ENCODE results near the gene RNF128. TPM values are rescaled to one million over a fixed set of nuclear protein-coding genes. Genes with fewer than 3 reads are reported as not detected.
A peak's percentile ranks its signal among the peaks of the same experiment; 100 is the strongest.

Gene RNF128, protein sequence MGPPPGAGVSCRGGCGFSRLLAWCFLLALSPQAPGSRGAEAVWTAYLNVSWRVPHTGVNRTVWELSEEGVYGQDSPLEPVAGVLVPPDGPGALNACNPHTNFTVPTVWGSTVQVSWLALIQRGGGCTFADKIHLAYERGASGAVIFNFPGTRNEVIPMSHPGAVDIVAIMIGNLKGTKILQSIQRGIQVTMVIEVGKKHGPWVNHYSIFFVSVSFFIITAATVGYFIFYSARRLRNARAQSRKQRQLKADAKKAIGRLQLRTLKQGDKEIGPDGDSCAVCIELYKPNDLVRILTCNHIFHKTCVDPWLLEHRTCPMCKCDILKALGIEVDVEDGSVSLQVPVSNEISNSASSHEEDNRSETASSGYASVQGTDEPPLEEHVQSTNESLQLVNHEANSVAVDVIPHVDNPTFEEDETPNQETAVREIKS
- total RNA-seq: not detected
- 0.12 to 0.15 reads per million in 2 donors for total RNA-seq

DNA sequence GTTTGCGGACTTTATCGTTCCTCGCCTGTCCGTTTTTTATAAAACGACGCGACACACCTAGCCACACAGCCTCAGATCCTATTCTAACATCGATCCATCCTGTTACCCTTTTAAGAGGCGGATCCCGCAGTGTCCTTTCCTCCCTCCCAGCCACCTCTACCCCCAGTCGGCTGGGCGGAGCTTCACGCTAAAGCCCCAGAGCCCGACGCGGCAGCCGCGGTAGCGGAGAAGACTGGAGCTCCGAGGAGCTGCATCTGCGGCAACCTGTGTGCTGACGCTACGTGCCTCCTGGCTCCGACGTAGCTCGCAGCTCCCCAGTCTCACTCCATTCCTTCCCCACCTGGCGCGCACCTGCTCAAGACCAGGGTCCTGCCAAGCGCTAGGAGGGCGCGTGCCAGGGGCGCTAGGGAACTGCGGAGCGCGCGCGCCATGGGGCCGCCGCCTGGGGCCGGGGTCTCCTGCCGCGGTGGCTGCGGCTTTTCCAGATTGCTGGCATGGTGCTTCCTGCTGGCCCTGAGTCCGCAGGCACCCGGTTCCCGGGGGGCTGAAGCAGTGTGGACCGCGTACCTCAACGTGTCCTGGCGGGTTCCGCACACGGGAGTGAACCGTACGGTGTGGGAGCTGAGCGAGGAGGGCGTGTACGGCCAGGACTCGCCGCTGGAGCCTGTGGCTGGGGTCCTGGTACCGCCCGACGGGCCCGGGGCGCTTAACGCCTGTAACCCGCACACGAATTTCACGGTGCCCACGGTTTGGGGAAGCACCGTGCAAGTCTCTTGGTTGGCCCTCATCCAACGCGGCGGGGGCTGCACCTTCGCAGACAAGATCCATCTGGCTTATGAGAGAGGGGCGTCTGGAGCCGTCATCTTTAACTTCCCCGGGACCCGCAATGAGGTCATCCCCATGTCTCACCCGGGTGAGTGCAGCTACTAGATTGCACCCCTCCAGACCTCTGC lies at the start of gene RNF128:
TSS of gene RNF128 (plus strand) at position 217 of the 953 bp plus-strand sequence. CDS start at position 430, 213 bp downstream.
- peaks cover 5% of the 10 kb centered on the region for H3K36me3 Mint-ChIP-seq (ENCODE audit: low read depth)
- H3K9me3 ChIP-seq (ENCODE audit: control insufficient read depth, low read length, poor library complexity, severe bottlenecking): no peaks in the 10 kb centered on the region
- H3K27ac Mint-ChIP-seq: no peak within 1 kb of the TSS
- H3K27me3 Mint-ChIP-seq: peaks cover 28% of the 10 kb centered on the region
- ATAC-seq (peak; percentile 78), DNase-seq (no peak)
- peaks cover 8% of the 10 kb centered on the region for H3K4me1 Mint-ChIP-seq
- peak within 1 kb of the TSS; percentile 85 for H3K4me3 Mint-ChIP-seq

DNA sequence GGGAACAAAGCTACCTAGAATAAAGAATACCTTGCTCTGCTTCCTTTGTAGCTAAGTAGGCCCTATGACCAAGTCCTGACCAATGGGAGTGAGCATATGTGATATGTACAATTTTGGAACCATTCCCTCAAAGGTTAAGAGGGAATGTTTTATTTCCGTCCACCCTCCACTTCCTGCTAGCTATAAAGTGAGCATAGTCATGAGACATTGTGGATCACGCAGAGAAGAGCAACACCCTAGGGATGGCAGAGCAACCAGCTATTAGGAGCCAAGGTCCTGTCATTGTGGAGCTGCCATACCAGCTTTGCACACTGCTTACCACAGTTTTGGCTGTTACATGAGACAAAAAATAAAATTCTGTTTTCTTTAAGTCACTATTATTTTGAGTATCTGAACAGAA lies 45.8 kb upstream of the RNF128 start:
- H3K9me3 ChIP-seq (ENCODE audit: control insufficient read depth, low read length, poor library complexity, severe bottlenecking): no peaks in the 10 kb centered on the region
- DNase-seq: no peak
- Mint-ChIP-seq H3K27me3 (no peaks in the 10 kb centered on the region), H3K27ac (no peak overlapping the region), H3K4me1 (no peaks in the 10 kb centered on the region), H3K4me3 (no peak overlapping the region), H3K36me3 (ENCODE audit: low read depth) (no peaks in the 10 kb centered on the region)
- ATAC-seq: no peak

DNA sequence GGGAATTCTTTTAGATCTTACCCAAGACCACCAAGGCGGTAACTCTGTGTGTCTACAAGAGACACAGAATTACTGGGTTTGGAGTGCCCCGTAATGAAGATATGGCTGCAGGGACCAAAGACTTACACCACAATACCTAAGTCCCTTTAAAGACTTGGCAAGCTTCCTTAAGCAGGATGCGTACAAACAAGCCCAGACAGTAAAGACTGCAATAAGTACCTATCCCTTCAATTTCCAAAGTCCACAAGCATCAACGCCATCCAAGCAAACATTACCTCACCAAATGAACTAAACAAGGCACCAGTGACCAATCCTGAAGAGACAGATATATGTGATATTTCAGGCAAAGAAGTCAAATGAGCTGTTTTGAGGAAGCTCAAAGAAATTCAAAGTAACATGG lies 42.3 kb upstream of the RNF128 start:
- Mint-ChIP-seq H3K27me3 (no peaks in the 10 kb centered on the region), H3K4me3 (no peak overlapping the region), H3K36me3 (ENCODE audit: low read depth) (no peaks in the 10 kb centered on the region), H3K27ac (no peak overlapping the region), H3K4me1 (no peaks in the 10 kb centered on the region)
- H3K9me3 ChIP-seq (ENCODE audit: control insufficient read depth, low read length, poor library complexity, severe bottlenecking): no peaks in the 10 kb centered on the region
- ATAC-seq (no peak), DNase-seq (no peak)

DNA sequence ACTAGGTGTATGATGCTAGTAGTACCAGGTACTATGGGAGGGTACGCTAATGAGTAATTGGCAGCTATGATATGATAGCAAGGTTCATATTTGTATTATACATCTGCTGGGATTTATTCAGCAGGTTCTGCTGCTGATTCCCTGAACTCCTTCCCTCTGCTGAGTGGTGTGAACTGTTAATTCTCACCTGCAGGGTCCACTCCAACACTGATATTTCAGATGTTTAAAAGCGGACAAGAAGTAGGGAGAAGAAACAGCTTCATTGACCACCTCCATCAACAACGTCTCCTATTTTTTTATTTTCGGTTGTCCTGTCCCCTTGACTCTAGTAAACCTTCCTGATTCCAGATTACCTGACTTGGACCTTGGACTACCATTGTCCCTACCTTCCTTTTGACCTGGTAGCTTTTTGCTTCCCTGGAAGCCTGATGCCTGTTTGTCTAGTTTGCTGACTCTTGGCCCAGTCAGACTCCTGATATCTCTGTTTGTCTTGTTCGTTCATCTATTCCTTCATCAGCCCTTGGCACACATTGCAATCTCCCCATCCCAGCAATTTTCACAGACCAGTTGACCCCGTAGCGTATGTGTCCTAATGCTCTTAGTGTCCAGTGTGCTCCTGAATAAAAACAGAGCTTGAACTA lies 34.0 kb upstream of the RNF128 start:
- no peaks in the 10 kb centered on the region for H3K36me3 Mint-ChIP-seq (ENCODE audit: low read depth)
- DNase-seq (no peak), ATAC-seq (no peak)
- no peaks in the 10 kb centered on the region for H3K27me3 Mint-ChIP-seq
- no peaks in the 10 kb centered on the region for H3K9me3 ChIP-seq (ENCODE audit: control insufficient read depth, low read length, poor library complexity, severe bottlenecking)
- H3K4me3 Mint-ChIP-seq: no peak overlapping the region
- no peak overlapping the region for H3K27ac Mint-ChIP-seq
- no peaks in the 10 kb centered on the region for H3K4me1 Mint-ChIP-seq

DNA sequence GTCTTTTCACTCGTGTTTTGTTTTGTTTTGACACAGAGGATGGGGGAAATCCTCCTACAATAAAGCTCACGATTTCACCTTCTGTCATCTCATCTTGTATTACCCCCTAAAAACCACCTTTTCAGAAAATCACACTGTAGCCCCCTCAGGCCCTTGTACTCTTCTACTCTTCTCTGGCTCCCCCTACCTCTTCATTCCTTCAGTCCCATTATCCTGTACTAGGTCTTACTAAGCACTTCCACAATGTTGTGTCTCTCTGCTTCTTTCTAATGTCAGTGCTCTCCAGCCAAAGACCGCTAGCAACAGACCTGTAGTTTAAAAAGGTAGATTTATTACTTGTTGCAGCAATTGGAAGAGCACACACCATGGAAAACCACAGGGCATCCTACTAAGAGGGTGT lies 30.0 kb upstream of the RNF128 start:
- Mint-ChIP-seq H3K27me3 (no peaks in the 10 kb centered on the region), H3K4me3 (no peak overlapping the region), H3K27ac (no peak overlapping the region), H3K36me3 (ENCODE audit: low read depth) (no peaks in the 10 kb centered on the region), H3K4me1 (no peaks in the 10 kb centered on the region)
- ATAC-seq: no peak
- no peaks in the 10 kb centered on the region for H3K9me3 ChIP-seq (ENCODE audit: control insufficient read depth, low read length, poor library complexity, severe bottlenecking)
- DNase-seq: no peak

DNA sequence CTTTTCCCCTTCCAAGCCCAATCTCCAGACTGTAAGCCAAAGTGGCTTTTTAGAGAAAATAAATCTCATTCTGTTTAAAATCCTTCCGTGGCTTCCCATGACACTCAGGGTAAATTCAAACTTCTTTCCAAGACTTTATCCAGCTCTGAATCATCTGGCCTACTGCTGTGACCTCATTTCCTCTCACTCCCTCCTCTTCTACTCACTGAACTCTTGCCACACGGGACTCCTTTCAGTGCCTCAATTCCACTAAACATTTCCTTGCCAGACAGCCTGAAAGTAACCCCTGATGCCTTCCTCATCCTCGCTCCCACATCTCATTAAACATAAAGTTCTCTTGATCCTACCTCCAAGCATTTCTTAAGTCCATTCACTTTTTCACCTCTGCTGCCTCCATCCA lies 27.8 kb upstream of the RNF128 start:
- H3K27me3 Mint-ChIP-seq: no peaks in the 10 kb centered on the region
- no peak overlapping the region for H3K4me3 Mint-ChIP-seq
- no peaks in the 10 kb centered on the region for H3K4me1 Mint-ChIP-seq
- no peak for ATAC-seq
- no peaks in the 10 kb centered on the region for H3K36me3 Mint-ChIP-seq (ENCODE audit: low read depth)
- no peaks in the 10 kb centered on the region for H3K9me3 ChIP-seq (ENCODE audit: control insufficient read depth, low read length, poor library complexity, severe bottlenecking)
- no peak for DNase-seq
- no peak overlapping the region for H3K27ac Mint-ChIP-seq

DNA sequence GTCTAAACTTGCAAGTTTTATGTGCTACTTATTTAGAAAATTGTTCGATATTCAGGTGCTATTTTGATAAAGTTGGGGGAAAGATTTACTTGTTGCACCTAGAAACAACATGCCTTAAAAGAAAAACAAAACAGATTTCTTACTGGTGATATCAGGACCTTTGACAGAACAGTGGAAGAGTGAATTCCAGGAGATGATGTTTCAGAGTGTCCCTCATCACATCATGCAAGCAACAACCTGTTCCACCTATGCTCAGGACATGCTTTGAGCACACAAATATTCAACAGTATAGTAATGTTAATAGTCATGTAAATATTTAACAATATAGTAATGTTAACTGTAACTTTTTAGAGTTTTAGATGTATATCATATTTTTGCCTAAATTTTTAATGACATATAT lies 23.9 kb upstream of the RNF128 start:
- no peaks in the 10 kb centered on the region for H3K9me3 ChIP-seq (ENCODE audit: control insufficient read depth, low read length, poor library complexity, severe bottlenecking)
- H3K36me3 Mint-ChIP-seq (ENCODE audit: low read depth): no peaks in the 10 kb centered on the region
- ATAC-seq (no peak), DNase-seq (no peak)
- no peak overlapping the region for H3K27ac Mint-ChIP-seq
- H3K4me1 Mint-ChIP-seq: no peaks in the 10 kb centered on the region
- H3K4me3 Mint-ChIP-seq: no peak overlapping the region
- H3K27me3 Mint-ChIP-seq: no peaks in the 10 kb centered on the region

DNA sequence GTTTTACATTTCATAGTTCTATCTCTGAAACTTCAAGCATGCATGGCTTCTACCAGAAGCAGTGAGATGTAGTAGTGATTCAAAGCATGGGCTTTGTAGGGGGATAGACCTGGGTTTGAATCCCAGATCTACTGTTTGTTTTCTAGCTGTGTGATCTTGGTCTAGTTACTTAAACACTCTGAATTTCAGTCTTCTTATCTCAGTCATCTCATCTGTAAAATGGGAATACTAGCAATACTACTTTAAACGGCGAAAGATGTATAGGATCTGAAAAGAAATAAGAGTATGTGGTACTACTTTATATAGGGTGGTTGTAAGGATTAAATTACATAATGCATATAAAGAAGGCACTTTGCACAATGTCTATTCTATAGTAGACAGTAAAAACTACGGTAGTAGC lies 20.0 kb upstream of the RNF128 start:
- ATAC-seq (no peak), DNase-seq (no peak)
- H3K9me3 ChIP-seq (ENCODE audit: control insufficient read depth, low read length, poor library complexity, severe bottlenecking): no peaks in the 10 kb centered on the region
- no peak overlapping the region for H3K4me3 Mint-ChIP-seq
- no peaks in the 10 kb centered on the region for H3K4me1 Mint-ChIP-seq
- no peak overlapping the region for H3K27ac Mint-ChIP-seq
- no peaks in the 10 kb centered on the region for H3K27me3 Mint-ChIP-seq
- no peaks in the 10 kb centered on the region for H3K36me3 Mint-ChIP-seq (ENCODE audit: low read depth)

DNA sequence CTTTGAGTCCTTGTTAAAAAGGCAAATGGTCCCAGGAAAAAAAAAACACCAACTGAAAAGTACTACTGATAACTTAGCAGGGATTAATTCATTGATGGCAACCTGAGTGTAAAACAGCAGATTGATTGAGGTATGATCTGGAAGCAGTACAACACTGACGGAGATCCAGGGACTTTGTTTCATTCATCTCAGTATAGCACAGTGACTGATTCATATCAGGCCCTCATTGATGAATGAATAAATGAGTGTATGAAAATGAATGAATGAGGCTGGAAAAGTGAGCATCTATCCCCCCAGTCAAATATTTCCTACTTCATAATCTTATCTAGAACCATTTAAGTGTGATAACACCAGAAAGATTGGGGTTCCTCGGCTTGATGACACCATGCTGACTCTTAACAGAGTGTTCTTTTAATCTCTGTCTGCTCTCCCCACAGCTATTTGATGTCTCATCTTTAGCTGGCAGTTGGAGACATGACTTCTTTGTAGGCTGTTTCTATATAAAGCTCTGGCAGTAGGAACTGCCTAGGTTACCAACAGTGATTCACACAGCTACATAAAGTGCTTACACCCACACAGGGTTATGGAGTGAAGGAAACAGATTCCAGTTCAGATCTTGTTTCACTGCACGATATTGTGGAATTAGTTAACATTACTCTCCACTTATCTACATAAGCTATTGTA lies 18.6 kb upstream of the RNF128 start:
- H3K4me3 Mint-ChIP-seq: no peak overlapping the region
- H3K9me3 ChIP-seq (ENCODE audit: control insufficient read depth, low read length, poor library complexity, severe bottlenecking): no peaks in the 10 kb centered on the region
- H3K36me3 Mint-ChIP-seq (ENCODE audit: low read depth): no peaks in the 10 kb centered on the region
- H3K27me3 Mint-ChIP-seq: no peaks in the 10 kb centered on the region
- no peak overlapping the region for H3K27ac Mint-ChIP-seq
- H3K4me1 Mint-ChIP-seq: no peaks in the 10 kb centered on the region
- ATAC-seq (no peak), DNase-seq (no peak)

DNA sequence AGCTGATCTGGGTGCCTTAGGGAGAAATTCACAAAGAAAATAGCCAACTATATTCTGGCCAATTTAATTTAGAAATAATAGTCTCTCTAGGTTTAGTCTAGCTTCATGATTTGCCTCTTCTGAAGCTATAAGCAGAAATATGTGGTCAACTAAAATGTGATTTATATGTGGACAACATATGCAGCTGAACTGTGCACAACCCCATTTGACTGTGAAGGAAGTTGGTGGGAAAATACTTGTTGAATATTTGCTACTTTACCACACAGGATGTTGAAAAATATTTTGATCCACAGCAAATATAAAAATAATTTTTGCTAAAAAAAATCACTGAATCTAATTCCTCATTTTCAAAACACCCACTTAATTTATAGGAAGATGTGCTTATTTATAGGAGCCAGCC lies 15.7 kb upstream of the RNF128 start:
- H3K27me3 Mint-ChIP-seq: peaks cover 6% of the 10 kb centered on the region
- DNase-seq: no peak
- H3K36me3 Mint-ChIP-seq (ENCODE audit: low read depth): no peaks in the 10 kb centered on the region
- no peaks in the 10 kb centered on the region for H3K9me3 ChIP-seq (ENCODE audit: control insufficient read depth, low read length, poor library complexity, severe bottlenecking)
- H3K4me3 Mint-ChIP-seq: no peak overlapping the region
- no peaks in the 10 kb centered on the region for H3K4me1 Mint-ChIP-seq
- no peak overlapping the region for H3K27ac Mint-ChIP-seq
- no peak for ATAC-seq

DNA sequence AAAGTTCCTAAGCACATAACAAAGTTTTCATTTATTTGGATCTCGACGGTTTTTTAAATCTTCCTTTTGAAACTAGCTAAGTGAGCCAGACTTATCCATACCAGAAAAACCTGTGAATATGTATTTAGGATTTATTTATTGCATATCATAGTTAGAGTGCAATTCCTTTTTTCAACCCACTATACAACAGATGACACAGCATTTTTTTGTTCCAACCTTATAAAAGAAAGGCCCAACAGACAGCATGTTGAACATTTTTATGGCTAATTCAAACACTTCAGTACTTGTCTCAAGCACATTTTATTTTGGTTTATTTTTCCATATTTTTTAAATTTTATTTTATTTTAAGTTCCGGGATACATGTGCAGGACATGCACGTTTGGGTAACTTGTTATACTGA lies 15.1 kb upstream of the RNF128 start:
- DNase-seq (no peak), ATAC-seq (no peak)
- H3K27me3 Mint-ChIP-seq: peaks cover 11% of the 10 kb centered on the region
- H3K4me3 Mint-ChIP-seq: no peak overlapping the region
- H3K9me3 ChIP-seq (ENCODE audit: control insufficient read depth, low read length, poor library complexity, severe bottlenecking): no peaks in the 10 kb centered on the region
- H3K4me1 Mint-ChIP-seq: no peaks in the 10 kb centered on the region
- no peaks in the 10 kb centered on the region for H3K36me3 Mint-ChIP-seq (ENCODE audit: low read depth)
- no peak overlapping the region for H3K27ac Mint-ChIP-seq

DNA sequence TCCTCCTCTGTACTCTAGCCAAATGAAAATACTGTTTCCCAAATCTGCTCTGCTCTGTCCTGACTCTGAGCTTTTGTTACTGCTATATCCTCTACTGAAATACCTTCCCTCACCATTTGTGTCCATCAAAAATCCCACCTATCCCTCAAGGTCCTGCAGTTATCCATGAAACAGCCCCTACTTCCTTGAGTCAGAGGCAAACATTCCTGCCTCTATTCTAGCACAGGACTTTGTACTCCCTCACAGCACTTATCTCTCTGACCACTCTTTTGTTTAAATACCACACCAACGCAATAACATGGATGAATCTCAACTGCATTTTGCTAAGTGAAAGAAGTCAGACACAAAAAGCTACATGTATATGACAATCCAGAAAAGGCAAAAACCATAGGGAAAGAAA lies 10.5 kb upstream of the RNF128 start:
- no peak for DNase-seq
- Mint-ChIP-seq H3K4me3 (no peak overlapping the region), H3K27ac (no peak overlapping the region), H3K4me1 (no peaks in the 10 kb centered on the region), H3K27me3 (peaks cover 11% of the 10 kb centered on the region), H3K36me3 (ENCODE audit: low read depth) (no peaks in the 10 kb centered on the region)
- H3K9me3 ChIP-seq (ENCODE audit: control insufficient read depth, low read length, poor library complexity, severe bottlenecking): no peaks in the 10 kb centered on the region
- ATAC-seq: no peak

DNA sequence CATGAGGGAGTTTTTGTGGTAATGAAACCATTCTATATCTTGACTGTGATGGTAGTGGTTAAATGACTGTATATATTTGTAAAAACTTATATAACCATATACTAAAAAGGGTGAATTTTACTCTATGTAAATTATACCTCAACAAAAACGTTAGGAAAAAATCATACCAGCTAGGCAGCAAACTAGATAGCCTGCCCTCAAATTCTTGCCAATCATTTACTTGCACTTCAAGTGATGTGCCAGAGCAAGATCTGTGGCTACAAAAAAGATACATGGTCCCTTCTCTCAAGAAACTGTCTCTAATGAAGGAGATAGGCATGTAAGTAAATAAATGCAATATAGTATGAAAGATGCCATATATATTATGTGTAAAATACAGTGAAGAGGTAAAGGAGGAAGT lies 10.0 kb upstream of the RNF128 start:
- DNase-seq (no peak), ATAC-seq (no peak)
- Mint-ChIP-seq H3K27ac (no peak overlapping the region), H3K27me3 (peaks cover 11% of the 10 kb centered on the region), H3K4me1 (no peaks in the 10 kb centered on the region), H3K36me3 (ENCODE audit: low read depth) (no peaks in the 10 kb centered on the region), H3K4me3 (no peak overlapping the region)
- H3K9me3 ChIP-seq (ENCODE audit: control insufficient read depth, low read length, poor library complexity, severe bottlenecking): no peaks in the 10 kb centered on the region
